Loucy (cell line): ENCODE data around the gene SP2.

Source experiments
- H2AFZ ChIP-seq: fragments of 200-600 bp; sonication (generic); 2 replicates; pipeline ENCODE4 v1.6.0; 2016; ENCODE audit warnings: antibody characterized with exemption, mild to moderate bottlenecking, low read length, moderate library complexity
- H3F3A ChIP-seq: fragments of 200-600 bp; 2 replicates; pipeline ENCODE4 v1.6.0; 2016; ENCODE audit warnings: antibody characterized with exemption, low read depth, mild to moderate bottlenecking
- H3K27me3 ChIP-seq: fragments of 200-600 bp; sonication (generic); 2 replicates; pipeline ENCODE4 v1.6.1; 2014; ENCODE audit warnings: low read length, mild to moderate bottlenecking; ENCODE audit not compliant: insufficient read depth, poor library complexity, severe bottlenecking
- H3K36me3 ChIP-seq: fragments of 200-600 bp; sonication (generic); 2 replicates; pipeline ENCODE4 v1.6.1; 2016; ENCODE audit warnings: low read length; ENCODE audit not compliant: insufficient read depth
- H3K4me1 ChIP-seq: fragments of 200-600 bp; sonication (generic); 2 replicates; pipeline ENCODE4 v1.5.1; 2014; ENCODE audit warnings: low read length, mild to moderate bottlenecking; ENCODE audit not compliant: insufficient read depth, poor library complexity, severe bottlenecking
- H3K4me2 ChIP-seq: fragments of 200-600 bp; sonication (generic); 2 replicates; pipeline ENCODE4 v1.6.0; 2014; ENCODE audit warnings: antibody characterized with exemption, low read length, low read depth, mild to moderate bottlenecking; ENCODE audit not compliant: poor library complexity, severe bottlenecking
- H3K4me3 ChIP-seq: fragments of 200-600 bp; sonication (generic); 2 replicates; pipeline ENCODE4 v1.5.1; 2014; ENCODE audit warnings: low read length, mild to moderate bottlenecking, mixed read lengths; ENCODE audit not compliant: poor library complexity, severe bottlenecking
- H3K79me2 ChIP-seq: fragments of 200-600 bp; sonication (generic); 2 replicates; pipeline ENCODE4 v1.6.1; 2014; ENCODE audit warnings: low read length; ENCODE audit not compliant: insufficient read depth
- H3K9ac ChIP-seq: fragments of 200-600 bp; sonication (generic); 2 replicates; pipeline ENCODE4 v1.6.0; 2014; ENCODE audit warnings: mild to moderate bottlenecking, low read depth, low read length, moderate library complexity; ENCODE audit not compliant: poor library complexity, severe bottlenecking
- H3K9me2 ChIP-seq: fragments of 200-600 bp; sonication (generic); replicated peaks from 2 replicates; pipeline ENCODE4 v1.6.1; 2016; ENCODE audit warnings: low read depth, low read length, mixed read lengths
- H3K9me3 ChIP-seq: fragments of 200-600 bp; sonication (generic); 2 replicates; pipeline ENCODE4 v1.6.1; 2014; ENCODE audit warnings: mild to moderate bottlenecking, antibody characterized with exemption, low read length, low read depth; ENCODE audit not compliant: insufficient read depth
- H4K20me1 ChIP-seq: fragments of 200-600 bp; sonication (generic); 2 replicates; pipeline ENCODE4 v1.6.0; 2014; ENCODE audit warnings: antibody characterized with exemption, low read length, mild to moderate bottlenecking; ENCODE audit not compliant: insufficient read depth, poor library complexity, severe bottlenecking
- CTCF ChIP-seq: fragments of 200-600 bp; sonication (generic); conservative IDR thresholded peaks from 2 replicates; pipeline ENCODE4 v1.5.1; 2014; ENCODE audit warnings: mild to moderate bottlenecking, antibody characterized with exemption, low read length
- EZH2phosphoT487 ChIP-seq: fragments of 200-600 bp; IDR thresholded peaks from 2 replicates; pipeline ENCODE4 v1.6.1; 2018; ENCODE audit warnings: antibody characterized with exemption, mild to moderate bottlenecking, moderate library complexity, borderline replicate concordance

The SP2 gene

GRCh38 chr17:47928415-47928814, 32.4 kb downstream of the SP2 start:
- Histone ChIP-seq H2AFZ (no peak overlapping the region), H3F3A (no peaks in the 10 kb centered on the region), H3K9me2 (no peaks in the 10 kb centered on the region), H3K9ac (no peak overlapping the region), H3K4me1 (no peaks in the 10 kb centered on the region), H3K9me3 (no peaks in the 10 kb centered on the region), H3K79me2 (no peaks in the 10 kb centered on the region), H4K20me1 (no peaks in the 10 kb centered on the region), H3K27me3 (no peaks in the 10 kb centered on the region), H3K4me3 (no peak overlapping the region), H3K4me2 (no peak overlapping the region), H3K36me3 (peaks cover 27% of the 10 kb centered on the region; the same call in 1 of the 2 replicates)
- TF ChIP-seq EZH2phosphoT487: no peak

GRCh38 chr17:47929218-47930000, 33.4 kb downstream of the SP2 start:
- Histone ChIP-seq H3K4me3 (no peak overlapping the region), H3K79me2 (no peaks in the 10 kb centered on the region), H3K9me3 (no peaks in the 10 kb centered on the region), H3K36me3 (peaks cover 19% of the 10 kb centered on the region; the same call in 1 of the 2 replicates), H3K9ac (no peak overlapping the region), H3K4me1 (no peaks in the 10 kb centered on the region), H2AFZ (no peak overlapping the region), H3K27me3 (no peaks in the 10 kb centered on the region), H3K9me2 (no peaks in the 10 kb centered on the region), H3F3A (no peaks in the 10 kb centered on the region), H4K20me1 (no peaks in the 10 kb centered on the region), H3K4me2 (no peak overlapping the region)
- TF ChIP-seq EZH2phosphoT487: no peak
- no peak for TF ChIP-seq CTCF

GRCh38 chr17:47931848-47932247, 35.8 kb downstream of the SP2 start:
- H3K4me3 ChIP-seq: no peak overlapping the region
- no peaks in the 10 kb centered on the region for H3K9me3 ChIP-seq
- H3K4me1 ChIP-seq: no peaks in the 10 kb centered on the region
- no peaks in the 10 kb centered on the region for H3K27me3 ChIP-seq
- H3K9me2 ChIP-seq: no peaks in the 10 kb centered on the region
- H3K9ac ChIP-seq: no peak overlapping the region
- no peaks in the 10 kb centered on the region for H3K79me2 ChIP-seq
- TF ChIP-seq EZH2phosphoT487: no peak
- TF ChIP-seq CTCF: no peak
- peaks cover 5% of the 10 kb centered on the region; the same call in 1 of the 2 replicates for H3K36me3 ChIP-seq
- no peaks in the 10 kb centered on the region for H4K20me1 ChIP-seq
- no peak overlapping the region for H3K4me2 ChIP-seq
- no peaks in the 10 kb centered on the region for H3F3A ChIP-seq
- H2AFZ ChIP-seq: no peak overlapping the region
